Measurements from ENCODE around the gene NCOR1.

NCOR1 gene

DNA sequence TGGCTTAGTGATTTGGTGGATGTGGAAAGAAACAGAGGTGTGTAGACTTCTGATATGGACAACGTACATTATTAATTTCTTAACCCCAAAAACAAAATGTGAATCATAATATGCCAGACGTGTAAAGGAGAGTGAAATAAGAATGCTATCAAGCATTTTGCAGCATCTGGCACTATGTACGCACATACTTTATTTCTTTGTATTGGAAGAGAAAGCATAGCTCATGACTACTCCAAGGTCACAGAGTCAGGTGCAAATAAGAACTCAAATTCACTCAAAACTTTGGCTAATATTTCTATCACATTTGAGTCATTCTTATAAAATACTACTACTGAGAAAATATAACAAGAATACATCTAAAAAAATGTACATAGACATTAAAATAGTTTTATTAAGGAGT, 140.9 kb downstream of the NCOR1 start:
- TF ChIP-seq TEAD4 (IDR thresholded peaks at IDR 0.05) = no peak
- no peak for TF ChIP-seq YY1 (IDR thresholded peaks at IDR 0.05; ENCODE audit: low read depth)
- TF ChIP-seq RAD21 (IDR thresholded peaks at IDR 0.05; ENCODE audit: low read depth) = no peak
- TF ChIP-seq CREB1 (IDR thresholded peaks at IDR 0.05; ENCODE audit: low read depth) = no peak
- TF ChIP-seq, protein P1, sequence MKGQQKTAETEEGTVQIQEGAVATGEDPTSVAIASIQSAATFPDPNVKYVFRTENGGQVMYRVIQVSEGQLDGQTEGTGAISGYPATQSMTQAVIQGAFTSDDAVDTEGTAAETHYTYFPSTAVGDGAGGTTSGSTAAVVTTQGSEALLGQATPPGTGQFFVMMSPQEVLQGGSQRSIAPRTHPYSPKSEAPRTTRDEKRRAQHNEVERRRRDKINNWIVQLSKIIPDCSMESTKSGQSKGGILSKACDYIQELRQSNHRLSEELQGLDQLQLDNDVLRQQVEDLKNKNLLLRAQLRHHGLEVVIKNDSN (IDR thresholded peaks at IDR 0.05) = no peak
- TF ChIP-seq, protein P2, sequence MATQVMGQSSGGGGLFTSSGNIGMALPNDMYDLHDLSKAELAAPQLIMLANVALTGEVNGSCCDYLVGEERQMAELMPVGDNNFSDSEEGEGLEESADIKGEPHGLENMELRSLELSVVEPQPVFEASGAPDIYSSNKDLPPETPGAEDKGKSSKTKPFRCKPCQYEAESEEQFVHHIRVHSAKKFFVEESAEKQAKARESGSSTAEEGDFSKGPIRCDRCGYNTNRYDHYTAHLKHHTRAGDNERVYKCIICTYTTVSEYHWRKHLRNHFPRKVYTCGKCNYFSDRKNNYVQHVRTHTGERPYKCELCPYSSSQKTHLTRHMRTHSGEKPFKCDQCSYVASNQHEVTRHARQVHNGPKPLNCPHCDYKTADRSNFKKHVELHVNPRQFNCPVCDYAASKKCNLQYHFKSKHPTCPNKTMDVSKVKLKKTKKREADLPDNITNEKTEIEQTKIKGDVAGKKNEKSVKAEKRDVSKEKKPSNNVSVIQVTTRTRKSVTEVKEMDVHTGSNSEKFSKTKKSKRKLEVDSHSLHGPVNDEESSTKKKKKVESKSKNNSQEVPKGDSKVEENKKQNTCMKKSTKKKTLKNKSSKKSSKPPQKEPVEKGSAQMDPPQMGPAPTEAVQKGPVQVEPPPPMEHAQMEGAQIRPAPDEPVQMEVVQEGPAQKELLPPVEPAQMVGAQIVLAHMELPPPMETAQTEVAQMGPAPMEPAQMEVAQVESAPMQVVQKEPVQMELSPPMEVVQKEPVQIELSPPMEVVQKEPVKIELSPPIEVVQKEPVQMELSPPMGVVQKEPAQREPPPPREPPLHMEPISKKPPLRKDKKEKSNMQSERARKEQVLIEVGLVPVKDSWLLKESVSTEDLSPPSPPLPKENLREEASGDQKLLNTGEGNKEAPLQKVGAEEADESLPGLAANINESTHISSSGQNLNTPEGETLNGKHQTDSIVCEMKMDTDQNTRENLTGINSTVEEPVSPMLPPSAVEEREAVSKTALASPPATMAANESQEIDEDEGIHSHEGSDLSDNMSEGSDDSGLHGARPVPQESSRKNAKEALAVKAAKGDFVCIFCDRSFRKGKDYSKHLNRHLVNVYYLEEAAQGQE (IDR thresholded peaks at IDR 0.05; ENCODE audit: low read depth) = no peak
- no peak for TF ChIP-seq FOXM1 (IDR thresholded peaks at IDR 0.05; ENCODE audit: borderline replicate concordance, low read depth)
- no peak for TF ChIP-seq TAF1 (IDR thresholded peaks at IDR 0.05; ENCODE audit: low read depth)
- TF ChIP-seq EGR1 (IDR thresholded peaks at IDR 0.05) = no peak

DNA sequence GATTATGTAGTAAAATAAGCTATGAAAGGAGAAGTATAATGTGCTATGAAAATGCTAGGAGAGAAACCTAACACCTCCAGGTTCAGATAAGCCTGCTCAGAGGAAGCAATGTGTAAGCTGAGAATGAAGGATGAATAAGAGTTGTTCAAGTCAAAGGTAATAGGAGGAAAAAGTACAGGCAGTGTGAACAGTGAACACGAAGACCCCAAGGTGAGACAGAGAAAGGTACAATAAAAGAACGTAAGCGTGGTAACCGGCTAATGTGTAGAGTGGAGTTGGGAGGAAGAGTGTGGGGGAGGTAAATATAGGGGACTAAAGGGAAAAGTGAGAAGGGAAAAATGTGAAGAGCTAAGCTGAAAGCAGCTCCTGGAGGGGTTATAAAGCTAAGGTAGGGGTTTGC, 141.5 kb downstream of the NCOR1 start:
- TF ChIP-seq TCF12 (IDR thresholded peaks at IDR 0.05; ENCODE audit: low read depth) (no peak), ZBTB7A (IDR thresholded peaks at IDR 0.05; ENCODE audit: low read depth) (no peak), TEAD4 (IDR thresholded peaks at IDR 0.05) (no peak), EP300 (IDR thresholded peaks at IDR 0.05; ENCODE audit: borderline replicate concordance) (no peak)

DNA sequence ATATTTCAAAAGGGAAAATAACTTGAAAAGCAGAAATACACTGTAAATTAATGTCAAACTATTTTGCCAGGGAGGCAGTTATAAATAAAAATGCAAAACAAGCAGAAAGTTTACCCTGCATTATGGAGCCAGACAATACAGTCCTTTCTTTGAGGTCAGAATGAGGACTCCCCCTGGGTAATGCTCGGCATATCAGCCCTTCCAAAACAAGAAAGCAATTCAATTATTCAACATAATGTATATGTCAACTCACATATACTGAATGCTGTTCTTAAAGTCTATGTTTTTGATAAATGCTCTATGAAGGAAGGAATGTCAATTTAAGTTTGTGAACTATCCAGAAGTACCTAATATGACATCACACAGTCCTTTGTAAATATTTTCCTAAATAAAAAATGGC, 143.3 kb downstream of the NCOR1 start:
- no peak for TF ChIP-seq YY1 (IDR thresholded peaks at IDR 0.05; ENCODE audit: low read depth)
- no peak for TF ChIP-seq TAF1 (IDR thresholded peaks at IDR 0.05; ENCODE audit: low read depth)
- no peak for TF ChIP-seq RAD21 (IDR thresholded peaks at IDR 0.05; ENCODE audit: low read depth)
- no peak for TF ChIP-seq FOXM1 (IDR thresholded peaks at IDR 0.05; ENCODE audit: borderline replicate concordance, low read depth)
- TF ChIP-seq, protein P2 (IDR thresholded peaks at IDR 0.05; ENCODE audit: low read depth) = no peak
- TF ChIP-seq EP300 (IDR thresholded peaks at IDR 0.05; ENCODE audit: borderline replicate concordance) = no peak
- TF ChIP-seq CEBPB (IDR thresholded peaks at IDR 0.05) = no peak
- no peak for TF ChIP-seq EGR1 (IDR thresholded peaks at IDR 0.05)
- no peak for TF ChIP-seq CREB1 (IDR thresholded peaks at IDR 0.05; ENCODE audit: low read depth)
- no peak for TF ChIP-seq ZBTB7A (IDR thresholded peaks at IDR 0.05; ENCODE audit: low read depth)
- TF ChIP-seq, protein P1 (IDR thresholded peaks at IDR 0.05) = no peak

DNA sequence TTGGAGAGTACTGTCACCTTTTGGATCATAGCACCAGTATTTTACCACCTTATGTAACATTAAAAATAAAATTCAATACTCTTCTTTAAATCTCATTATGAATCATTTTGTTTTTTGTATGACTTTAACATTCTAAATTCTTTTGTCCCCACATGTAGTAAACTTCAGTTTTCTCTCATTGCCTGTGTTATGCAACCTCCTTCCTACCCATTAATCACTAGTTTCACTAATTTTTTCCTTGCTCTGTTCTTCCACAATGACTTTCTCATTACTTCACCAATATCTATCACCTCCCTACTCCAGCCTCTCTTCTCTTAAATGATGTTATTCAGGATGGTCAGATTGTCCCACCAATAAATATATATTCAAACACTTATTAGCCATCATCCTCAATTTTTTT, 147.0 kb downstream of the NCOR1 start:
- TF ChIP-seq, protein P3, sequence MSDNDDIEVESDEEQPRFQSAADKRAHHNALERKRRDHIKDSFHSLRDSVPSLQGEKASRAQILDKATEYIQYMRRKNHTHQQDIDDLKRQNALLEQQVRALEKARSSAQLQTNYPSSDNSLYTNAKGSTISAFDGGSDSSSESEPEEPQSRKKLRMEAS (IDR thresholded peaks at IDR 0.05) = no peak
- no peak for TF ChIP-seq EGR1 (IDR thresholded peaks at IDR 0.05)

DNA sequence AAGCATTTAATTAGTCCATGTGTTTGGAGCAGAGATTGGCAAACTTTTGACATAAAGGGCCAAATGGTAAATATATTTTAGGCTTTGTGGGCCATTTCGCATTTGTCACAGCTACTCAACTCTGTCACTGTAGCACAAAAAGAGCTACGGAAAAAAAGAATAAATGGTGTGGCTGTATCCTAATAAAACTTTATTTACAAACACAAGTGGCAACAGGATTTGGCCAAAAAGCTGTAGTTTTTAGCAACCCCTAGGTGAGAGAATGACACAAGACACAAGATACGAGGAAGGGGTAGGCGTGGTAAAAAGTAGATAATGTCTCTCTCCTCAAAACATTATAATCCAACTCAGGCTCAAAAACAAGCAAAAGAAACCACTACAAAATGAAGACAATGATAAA, 149.2 kb downstream of the NCOR1 start:
- TF ChIP-seq, protein P3 (IDR thresholded peaks at IDR 0.05) = no peak

DNA sequence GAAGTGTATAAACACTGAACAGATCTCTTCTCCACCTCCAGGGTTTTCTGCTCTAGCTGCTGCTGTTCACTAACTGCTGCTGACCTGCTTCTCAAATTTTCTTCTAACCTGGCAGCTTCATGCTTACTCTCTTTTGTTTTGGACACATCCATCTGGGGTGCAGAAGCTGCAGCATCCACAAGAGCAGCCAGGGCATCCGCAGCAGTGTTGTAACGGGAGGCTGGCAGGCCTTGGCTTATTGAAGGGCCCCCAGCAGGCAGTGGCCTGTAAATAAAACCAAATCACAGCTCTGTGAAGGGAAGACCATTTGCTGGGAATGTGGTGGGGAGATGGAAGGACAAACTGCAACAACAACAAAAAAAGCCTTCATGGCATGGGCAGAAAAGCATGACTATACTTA, 153.7 kb downstream of the NCOR1 start:
- TF ChIP-seq EP300 (IDR thresholded peaks at IDR 0.05; ENCODE audit: borderline replicate concordance) = no peak
- no peak for TF ChIP-seq TAF1 (IDR thresholded peaks at IDR 0.05; ENCODE audit: low read depth)
- TF ChIP-seq TCF12 (IDR thresholded peaks at IDR 0.05; ENCODE audit: low read depth) = no peak
- TF ChIP-seq TEAD4 (IDR thresholded peaks at IDR 0.05) = no peak
- no peak for TF ChIP-seq CEBPB (IDR thresholded peaks at IDR 0.05)
- TF ChIP-seq RAD21 (IDR thresholded peaks at IDR 0.05; ENCODE audit: low read depth) = no peak
- TF ChIP-seq YY1 (IDR thresholded peaks at IDR 0.05; ENCODE audit: low read depth) = no peak
- no peak for TF ChIP-seq ZBTB7A (IDR thresholded peaks at IDR 0.05; ENCODE audit: low read depth)

DNA sequence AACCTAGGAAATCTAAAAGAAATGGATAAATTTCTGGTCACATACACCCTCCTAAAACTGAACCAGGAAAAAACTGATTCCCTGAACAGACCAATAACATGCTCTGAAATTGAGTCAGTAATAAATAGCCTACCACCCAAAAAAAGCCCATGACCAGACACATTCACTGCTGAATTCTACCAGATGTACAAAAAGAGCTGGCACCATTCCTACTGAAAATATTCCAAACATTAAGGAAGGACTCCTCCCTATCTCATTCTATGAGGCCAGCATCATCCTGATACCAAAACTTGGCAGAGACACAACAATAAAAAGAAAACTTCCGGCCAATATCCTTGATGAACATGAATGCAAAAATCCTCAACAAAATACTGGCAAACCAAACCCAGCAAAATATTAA, 162.8 kb downstream of the NCOR1 start:
- TF ChIP-seq FOXM1 (IDR thresholded peaks at IDR 0.05; ENCODE audit: borderline replicate concordance, low read depth) (no peak), CREB1 (IDR thresholded peaks at IDR 0.05; ENCODE audit: low read depth) (no peak), YY1 (IDR thresholded peaks at IDR 0.05; ENCODE audit: low read depth) (no peak), EP300 (IDR thresholded peaks at IDR 0.05; ENCODE audit: borderline replicate concordance) (no peak), RAD21 (IDR thresholded peaks at IDR 0.05; ENCODE audit: low read depth) (no peak), CEBPB (IDR thresholded peaks at IDR 0.05) (no peak), TAF1 (IDR thresholded peaks at IDR 0.05; ENCODE audit: low read depth) (no peak), TEAD4 (IDR thresholded peaks at IDR 0.05) (no peak), EGR1 (IDR thresholded peaks at IDR 0.05) (no peak), ZBTB7A (IDR thresholded peaks at IDR 0.05; ENCODE audit: low read depth) (no peak)
- TF ChIP-seq, protein P2 (IDR thresholded peaks at IDR 0.05; ENCODE audit: low read depth) = no peak
- TF ChIP-seq, protein P1 (IDR thresholded peaks at IDR 0.05) = no peak

Data from Ishikawa (cell line).